ENCODE data around the gene TMEM248.
"Not testable (repeated sequence)": the region's sequence is repeated elsewhere in the genome, so short reads cannot be mapped to it uniquely, and the experiment has no call there.

The TMEM248 gene

DNA sequence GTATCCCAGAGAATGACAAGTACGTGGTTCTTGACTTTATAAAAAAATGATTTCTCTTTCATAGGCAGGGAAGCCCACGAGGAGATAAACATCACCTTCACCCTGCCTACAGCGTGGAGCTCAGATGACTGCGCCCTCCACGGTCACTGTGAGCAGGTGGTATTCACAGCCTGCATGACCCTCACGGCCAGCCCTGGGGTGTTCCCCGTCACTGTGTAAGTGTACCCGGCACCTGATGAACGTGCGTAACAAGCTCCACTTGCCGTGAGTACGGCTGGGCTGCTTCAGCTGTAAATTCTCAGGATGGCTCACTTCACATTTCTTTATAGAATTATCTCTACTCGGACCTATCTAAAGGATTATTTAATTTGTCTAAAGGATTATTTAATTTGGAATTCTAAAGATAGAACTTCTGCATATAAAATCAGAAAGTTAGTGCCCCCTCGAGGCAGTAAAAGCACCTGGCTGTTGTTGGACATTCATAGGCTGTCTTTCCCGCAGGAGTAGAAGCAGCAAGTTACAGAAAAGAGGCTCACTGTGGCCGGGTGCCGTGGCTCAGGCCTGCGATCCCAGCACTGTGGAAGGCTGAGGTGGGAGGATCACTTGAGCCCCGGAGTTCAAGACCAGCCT is 27.6 kb downstream of the TMEM248 start:
- DNase-seq (ENCODE audit: low read depth in 3 of 3, low spot score in 1 of 3), result no peak

DNA sequence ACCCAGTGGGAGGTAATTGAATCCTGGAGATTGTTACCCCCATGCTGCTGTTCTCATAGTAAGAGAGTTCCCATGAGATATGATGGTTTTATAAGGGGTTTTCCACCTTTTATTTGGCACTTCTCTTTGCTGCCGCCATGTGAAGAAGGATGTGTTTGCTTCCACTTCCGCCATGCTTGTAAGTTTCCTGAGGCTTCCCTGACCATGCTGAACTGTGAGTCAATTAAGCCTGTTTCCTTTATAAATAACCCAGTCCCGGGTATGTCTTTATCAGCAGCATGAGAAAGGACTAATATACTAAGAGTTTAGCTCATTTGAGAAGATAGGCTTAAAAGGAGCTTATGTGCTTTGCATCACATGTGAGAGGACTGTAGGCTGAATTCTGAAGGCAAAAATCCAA is 29.3 kb downstream of the TMEM248 start:
- no peak for DNase-seq (ENCODE audit: low read depth in 3 of 3, low spot score in 1 of 3)

DNA sequence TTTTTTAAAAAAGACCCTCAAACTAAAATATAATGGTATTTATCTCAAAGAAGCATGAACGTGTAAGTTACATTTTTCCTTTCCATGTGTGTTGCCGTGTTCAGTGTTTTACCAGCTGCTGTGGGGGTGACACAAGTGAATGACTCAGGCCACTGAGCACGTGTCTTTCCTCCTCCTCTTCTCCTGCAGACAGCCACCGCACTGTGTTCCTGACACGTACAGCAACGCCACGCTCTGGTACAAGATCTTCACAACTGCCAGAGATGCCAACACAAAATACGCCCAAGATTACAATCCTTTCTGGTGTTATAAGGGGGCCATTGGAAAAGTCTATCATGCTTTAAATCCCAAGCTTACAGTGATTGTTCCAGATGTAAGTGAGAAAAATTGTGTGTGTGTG is 29.7 kb downstream of the TMEM248 start:
- DNase-seq (ENCODE audit: low read depth in 3 of 3, low spot score in 1 of 3), result no peak

DNA sequence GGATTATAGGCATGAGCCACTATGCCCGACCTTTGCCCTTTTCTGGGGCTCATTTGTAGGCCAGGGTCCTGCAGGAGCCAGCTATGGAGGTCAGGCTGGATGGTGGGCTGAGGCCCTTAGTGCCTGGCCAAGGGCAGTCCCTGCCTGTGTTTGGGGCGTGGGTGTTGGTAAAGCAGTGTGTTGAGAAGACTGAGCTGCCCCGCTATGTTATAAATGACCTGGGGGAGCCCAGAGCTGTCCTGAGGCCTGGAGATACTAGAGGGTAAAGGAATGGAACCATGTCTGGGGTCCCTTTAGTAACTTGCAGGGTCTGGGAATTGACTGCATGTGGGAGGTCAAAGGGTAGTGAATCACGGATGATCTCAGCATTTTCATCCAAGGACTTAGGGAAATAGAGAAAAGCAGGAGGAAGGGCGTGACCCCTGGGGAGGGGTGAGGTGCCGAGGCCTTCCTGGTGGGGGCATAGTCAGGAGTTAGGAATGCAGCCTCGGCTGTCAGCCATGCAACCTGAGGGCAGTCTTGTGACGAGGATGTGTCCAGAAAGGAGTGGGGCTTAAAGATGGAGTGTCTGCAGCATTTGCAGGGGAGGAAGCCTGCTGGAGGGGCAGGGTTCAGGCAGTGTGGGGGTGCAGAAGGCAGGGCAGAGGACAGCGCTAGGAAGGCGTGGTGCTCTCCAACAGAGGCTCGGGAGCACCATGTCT is 31.5 kb downstream of the TMEM248 start:
- no peak for DNase-seq (ENCODE audit: low read depth in 3 of 3, low spot score in 1 of 3)

DNA sequence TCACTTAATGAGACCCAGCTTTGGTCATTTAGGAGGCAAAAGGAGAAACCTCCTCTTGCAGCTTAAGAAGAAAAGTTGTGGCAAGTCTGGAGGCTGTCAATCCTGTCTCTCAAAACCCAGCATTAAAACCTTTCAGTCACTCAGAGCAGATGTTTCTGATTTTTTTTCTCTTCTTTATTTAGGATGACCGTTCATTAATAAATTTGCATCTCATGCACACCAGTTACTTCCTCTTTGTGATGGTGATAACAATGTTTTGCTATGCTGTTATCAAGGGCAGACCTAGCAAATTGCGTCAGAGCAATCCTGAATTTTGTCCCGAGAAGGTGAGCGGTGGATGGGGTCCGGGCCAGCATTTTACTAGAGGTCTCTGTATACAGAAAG is 32.0 kb downstream of the TMEM248 start:
- DNase-seq (ENCODE audit: low read depth in 3 of 3, low spot score in 1 of 3), result no peak

DNA sequence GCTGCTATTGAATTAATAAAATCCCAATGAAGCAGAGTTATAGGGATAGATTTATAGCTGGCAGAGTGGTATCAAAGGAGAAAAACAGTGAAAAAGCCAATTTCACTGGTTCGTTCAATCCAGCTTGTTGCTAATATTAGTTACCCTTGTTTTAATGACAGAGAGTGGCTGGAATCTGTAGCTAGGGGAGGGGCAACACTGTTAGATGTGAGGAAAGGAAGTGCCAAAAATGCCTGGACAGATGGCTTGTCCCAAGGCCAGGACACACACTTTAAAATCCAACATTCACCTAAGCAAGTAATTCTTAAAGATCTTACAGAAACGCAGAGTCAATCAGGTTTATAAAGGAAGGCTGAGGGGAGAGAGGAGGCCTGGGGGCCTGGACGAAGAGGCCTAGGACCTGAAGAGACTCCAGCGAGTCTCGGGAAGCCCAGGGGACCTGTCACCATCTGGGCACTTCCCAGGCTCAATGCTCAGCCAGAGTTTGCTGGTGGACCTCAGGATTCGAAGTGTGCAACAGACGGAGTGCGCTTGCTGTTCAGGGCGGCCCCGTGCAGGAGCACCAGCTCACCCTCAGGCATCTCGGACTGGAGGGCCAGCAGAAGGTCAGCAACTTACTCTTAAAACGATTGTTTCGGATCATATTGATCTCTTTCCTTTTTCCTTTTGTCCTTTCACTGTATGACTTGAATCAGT is 36.7 kb downstream of the TMEM248 start:
- no peak for DNase-seq (ENCODE audit: low read depth in 3 of 3, low spot score in 1 of 3)

DNA sequence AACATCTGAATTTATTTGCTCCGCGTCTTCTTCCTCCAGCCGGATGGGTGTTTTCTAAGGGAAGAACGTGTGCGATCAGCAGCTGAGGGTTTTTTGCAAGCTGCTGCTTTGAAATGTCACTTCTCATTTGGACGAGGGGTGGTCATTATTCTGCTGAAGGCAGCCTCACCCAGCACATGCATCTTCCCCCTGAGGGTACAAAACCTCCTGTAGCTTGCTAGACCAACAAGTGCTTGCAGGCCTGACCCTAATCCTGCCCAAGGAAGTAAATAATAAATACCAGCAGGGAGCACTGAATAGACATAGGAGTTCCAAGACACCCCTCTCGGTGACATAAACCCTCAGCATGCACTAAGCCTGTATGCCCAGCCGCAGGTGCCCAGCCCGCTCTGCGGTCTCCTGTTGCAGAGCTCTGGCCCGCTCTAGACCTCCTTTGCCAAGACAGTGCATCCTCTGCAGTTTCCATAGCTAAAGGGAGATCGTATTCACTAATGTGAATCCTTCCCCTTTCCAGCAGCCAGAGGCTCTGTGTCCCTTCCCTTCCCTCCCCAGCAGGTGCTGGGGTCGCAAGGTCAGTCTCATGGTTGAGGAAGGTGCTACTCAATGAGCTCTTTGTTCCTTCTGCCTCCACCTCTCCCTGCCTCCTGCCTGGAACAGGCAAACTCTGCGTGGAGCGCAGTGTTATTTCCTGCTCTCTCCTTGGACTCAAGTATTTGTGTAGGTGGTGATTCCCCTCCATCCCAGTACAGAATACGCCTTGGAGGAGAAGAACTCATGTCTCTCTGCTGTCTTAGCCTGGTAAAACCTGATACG is 37.7 kb downstream of the TMEM248 start:
- DNase-seq (ENCODE audit: low read depth in 3 of 3, low spot score in 1 of 3), result no peak

DNA sequence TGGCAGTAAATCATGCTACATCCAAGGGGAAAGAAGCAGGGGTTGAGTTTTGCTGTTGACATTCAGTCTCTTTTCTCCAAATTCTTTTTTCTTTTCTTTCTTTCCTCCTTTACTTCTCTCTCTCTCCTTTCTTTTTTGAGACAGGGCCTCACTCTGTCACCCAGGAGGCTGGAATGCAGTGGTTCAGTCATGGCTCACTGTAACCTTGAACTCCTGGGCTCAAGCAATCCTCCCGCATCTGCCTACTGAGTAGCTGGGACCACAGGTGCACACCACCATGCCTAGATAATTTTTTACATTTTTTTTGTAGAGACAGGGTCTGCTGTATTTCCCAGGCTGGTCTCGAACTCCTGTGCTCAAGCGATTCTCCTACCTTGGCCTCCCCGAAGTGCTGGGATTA is 39.2 kb downstream of the TMEM248 start:
- DNase-seq (ENCODE audit: low read depth in 3 of 3, low spot score in 1 of 3), result no peak

DNA sequence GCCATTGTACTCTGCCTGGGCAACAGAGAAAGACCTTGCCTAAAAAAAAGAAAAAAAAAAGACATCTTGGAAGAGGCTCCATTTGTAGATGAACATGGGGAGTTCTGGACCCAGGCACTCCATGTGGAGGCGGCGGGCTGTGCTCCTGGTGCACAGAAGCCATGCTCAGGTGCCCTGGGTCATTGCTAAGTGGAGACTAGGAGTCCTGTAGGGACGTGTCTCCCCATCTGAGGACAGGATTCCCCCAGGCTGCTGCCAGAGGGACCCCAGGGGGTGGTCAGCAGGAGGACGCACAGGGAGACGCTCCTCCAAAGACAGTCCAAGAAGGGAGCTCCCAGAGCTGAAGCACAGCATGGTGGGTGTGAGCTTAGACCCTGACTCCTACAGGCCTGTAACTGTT is 40.1 kb downstream of the TMEM248 start:
- no peak for DNase-seq (ENCODE audit: low read depth in 3 of 3, low spot score in 1 of 3)

DNA sequence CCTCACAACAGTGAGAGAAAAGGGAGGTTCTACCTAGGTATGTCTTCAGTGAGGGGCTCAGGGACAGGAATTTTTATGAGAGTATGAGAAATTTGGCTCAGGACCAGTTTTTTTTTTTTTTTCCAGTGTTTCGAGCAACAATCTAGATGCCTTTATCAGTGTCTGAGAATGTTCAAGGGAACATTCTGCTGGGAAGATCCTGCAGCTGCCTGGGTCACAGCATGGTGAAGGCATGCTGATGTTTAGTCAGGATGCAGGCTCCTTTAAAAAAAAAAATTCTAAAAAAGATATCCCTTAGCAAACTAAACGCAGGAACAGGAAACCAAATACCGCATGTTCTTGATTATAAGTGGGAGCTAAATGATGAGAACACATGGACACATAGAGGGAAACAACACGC is 43.4 kb downstream of the TMEM248 start:
- DNase-seq (ENCODE audit: low read depth in 3 of 3, low spot score in 1 of 3), result no peak

DNA sequence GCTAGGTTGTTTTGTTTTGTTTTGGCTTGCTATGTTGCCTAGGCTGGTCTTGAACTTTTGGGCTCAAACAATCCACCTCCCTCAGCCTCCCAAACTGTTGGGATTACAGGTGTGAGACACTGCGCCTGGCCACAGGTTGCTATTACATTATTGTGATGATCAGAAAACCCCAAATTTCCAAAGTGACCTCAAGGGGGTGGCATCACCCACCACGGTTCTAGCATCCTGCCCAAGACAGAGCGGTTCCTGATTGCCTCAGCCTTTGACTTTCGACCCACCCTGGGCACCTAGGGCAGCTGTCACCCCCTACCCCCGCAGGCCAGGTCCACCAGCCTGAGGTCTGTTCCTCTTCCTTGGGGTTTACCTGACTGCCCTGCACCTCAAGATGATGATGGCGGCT is 46.0 kb downstream of the TMEM248 start:
- DNase-seq (ENCODE audit: low read depth in 3 of 3, low spot score in 1 of 3), result no peak

DNA sequence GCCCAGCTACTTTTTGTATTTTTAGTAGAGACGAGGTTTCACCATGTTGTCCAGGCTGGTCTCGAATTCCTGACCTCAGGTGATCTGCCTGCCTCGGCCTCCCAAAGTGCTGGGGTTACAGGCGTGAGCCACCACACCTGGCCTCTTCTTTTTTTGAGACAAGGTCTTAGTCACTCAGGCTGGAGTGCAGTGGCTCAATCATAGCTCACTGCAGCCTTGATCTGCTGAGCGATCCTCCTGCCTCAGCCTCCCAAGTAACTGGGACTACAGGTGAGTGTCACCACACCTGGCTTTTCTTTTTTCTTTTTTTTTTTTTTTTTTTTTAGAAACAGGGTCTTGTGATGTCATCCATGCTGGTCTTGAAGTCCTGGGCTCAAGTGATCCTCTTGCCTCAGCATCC is 48.0 kb downstream of the TMEM248 start:
- DNase-seq (ENCODE audit: low read depth in 3 of 3, low spot score in 1 of 3), result not testable (repeated sequence)

DNA sequence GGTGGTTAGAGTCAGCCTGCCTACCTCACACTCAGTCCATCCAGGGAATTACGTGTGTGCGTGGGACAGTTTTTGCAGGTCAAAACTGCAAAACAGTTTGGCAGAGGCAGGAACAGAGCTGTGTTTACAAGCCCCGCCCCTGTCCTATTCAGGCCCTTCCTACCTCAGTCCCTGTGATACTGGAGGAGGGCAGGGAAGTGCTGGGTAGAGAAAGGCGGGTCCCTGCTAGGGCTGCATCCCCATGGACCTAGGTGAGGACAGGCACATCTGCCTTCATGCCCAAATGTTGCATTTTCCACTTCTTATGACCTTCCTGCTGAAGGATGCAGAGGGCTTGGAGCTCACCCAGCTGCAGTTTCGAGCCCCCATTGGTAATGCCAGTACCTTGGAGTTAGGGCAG is 49.3 kb downstream of the TMEM248 start:
- no peak for DNase-seq (ENCODE audit: low read depth in 3 of 3, low spot score in 1 of 3)

DNA sequence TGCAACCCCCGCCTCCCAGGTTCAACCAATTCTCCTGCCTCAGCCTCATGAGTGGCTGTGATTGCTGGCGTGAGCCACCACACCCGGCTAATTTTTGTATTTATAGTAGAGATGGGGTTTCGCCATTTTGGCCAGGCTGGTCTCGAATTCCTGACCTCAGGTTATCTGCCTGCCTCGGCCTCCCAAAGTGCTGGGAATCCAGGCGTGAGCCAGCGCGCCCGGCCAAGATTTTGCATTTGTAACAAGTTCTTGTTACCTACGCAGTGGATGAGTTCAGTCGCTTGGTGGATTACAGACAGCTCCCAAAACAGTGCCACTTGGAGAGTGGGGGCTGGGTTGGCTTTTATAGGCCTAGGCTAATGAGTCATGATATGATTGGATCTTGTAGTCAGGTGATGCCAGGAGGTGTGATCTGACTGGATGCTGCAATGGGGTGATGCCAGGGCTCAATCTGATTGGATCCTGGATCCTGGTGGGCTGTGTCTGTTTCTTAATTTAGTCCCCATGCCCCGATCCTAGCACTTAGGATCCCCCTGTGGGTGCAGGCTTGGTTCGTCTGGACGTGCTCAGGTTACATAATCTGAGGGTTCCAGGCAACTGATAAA is 54.1 kb downstream of the TMEM248 start:
- DNase-seq (ENCODE audit: low read depth in 3 of 3, low spot score in 1 of 3), result no peak

DNA sequence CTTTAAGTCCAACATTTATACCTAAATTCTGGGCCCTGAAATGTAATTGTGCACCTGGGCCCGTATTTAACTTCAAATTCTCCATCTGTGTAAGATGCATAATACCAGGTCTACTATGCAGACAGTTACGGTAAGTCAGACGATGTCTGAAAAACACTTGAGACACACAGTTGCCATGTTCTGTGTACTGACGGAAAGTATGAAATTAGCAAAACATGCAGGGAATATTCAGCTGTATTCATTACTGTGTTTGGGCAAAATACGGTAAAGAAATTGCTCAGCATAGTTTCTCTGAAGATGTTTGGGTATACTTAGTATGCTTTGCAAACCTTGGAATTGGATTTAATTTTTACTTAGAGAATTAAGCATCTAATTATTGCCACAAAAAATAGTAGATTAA is 57.3 kb downstream of the TMEM248 start:
- not testable (repeated sequence) for DNase-seq (ENCODE audit: low read depth in 3 of 3, low spot score in 1 of 3)

DNA sequence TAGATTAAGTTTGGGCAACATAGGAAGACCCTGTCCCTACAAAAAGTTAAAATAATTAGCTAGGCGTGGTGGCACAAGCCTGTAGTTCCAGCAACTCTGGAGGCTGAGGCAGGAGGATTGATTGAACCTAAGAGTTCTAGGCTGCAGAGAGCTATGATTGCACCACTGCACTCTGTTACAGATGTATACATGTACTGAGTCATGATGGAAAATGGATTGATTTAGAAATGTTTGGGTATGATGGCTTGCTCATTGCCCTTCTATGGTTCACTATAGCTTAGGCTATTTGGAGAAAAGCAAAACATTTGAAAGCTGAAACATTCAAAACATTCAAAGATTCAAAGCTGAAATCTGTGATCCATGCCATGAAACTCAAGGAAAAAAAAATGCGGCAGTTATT is 58.0 kb downstream of the TMEM248 start:
- not testable (repeated sequence) for DNase-seq (ENCODE audit: low read depth in 3 of 3, low spot score in 1 of 3)

DNA sequence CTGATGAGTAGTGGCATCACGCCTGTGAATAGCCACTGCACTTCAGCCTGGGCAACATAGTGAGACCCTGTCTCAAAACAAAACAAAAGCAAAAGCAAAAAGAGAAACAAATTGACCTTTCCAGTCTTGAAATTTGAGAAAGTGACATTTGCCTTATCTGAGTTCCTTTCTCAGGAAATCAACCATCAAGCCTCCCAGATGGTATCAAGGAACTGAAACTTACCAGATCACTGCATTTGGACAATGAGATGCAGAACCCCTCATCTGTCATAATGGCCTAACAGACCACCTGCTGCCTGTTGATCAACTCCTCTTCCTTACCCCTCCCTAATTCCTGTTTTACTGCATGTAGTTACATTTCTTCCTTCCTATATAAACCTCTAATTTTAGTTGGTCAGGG is 59.3 kb downstream of the TMEM248 start:
- DNase-seq (ENCODE audit: low read depth in 3 of 3, low spot score in 1 of 3), result not testable (repeated sequence)

DNA sequence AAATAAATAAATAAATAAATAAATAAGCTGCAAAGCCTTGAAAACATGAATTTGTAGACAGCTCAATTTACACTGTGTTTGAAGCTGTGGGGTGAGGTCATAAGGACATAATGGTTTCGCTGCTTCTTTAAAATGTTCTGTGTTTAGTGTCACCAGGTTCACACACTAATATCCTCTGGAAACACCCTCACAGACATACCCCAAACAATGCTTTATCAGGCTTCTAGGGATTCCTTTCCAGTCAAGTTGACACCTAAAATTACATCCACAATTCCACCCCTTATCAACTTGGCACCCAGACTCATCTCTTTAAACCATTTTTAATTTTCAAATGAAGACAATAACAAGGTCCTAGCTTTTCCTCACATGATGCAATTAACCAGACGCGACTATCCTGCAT is 68.5 kb downstream of the TMEM248 start:
- not testable (repeated sequence) for DNase-seq (ENCODE audit: low read depth in 3 of 3, low spot score in 1 of 3)

DNA sequence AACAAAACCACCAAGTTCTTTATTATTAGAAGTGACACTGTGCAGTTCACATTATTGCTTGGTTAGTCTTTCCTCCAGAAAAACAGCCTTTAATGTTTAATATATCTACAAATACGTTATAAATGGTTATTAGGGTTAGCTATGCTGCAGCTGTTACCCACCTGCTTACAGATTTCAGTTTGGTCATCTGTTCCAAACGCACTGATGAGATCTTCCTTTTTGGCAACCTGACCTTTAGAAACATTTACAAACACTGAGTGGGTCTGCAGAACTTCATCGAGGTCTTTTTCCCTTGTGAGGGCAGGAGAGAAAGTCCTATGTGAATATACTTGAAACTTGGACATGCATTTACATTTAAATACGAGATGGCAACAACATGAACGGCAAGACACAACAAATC is 73.0 kb downstream of the TMEM248 start:
- not testable (repeated sequence) for DNase-seq (ENCODE audit: low read depth in 3 of 3, low spot score in 1 of 3)

DNA sequence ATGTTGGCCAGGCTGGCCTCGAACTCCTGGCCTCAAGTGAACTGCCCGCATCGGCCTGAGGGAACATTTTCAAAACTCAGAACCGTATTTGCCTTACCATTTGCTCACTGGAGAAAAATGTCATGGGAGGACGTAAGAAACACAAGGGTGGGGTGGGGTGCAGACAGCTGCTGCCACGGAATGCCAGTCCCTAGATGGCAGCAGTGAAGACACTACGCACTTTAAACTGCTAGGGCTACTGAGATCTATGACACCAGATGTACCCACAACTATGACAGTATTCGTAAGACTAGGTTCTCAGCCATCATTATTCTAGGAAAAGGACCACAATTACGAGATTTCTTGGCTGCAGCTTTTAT is 73.6 kb downstream of the TMEM248 start:
- DNase-seq (ENCODE audit: low read depth in 3 of 3, low spot score in 1 of 3), result peak; percentile 4 to 20 (median 5)

DNA sequence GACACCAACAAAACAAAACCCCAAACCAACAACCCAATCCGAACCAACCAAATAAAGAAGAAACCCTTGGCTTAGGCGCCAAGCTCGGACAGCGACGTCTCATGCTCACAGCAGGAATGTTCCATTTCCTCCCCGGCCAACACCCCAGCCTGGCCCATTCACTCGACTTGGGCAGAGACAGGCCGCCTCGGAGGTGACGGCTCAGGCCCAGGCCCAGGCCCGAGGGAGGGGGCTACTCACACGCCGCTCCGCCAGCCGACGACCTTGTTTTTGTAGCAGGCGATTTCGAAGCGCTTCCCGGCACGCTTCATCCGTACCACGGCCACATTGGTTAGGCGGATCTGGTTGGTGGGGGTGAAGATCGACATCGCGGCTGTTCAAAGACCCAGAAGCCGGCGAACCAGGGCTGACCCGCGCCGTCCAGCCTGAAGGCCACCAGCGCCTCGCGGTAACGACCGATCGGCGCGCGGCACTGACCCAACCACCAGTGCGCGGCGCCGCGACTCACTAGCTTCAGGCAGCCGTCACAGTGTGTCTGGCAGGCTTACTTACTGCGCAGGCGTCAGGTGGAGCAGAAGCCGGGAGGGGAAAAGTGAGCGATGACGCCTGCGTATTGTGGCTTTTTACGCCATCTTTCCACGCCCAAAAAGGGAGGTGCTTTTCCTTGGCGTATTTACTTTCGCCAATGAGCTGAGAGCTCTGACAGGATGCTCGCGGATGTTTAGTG is 74.2 kb downstream of the TMEM248 start, which contains the start of gene SBDS:
Gene SBDS (minus strand): TSS at position 537 of the 727 bp plus-strand sequence. CDS start 169 bp downstream, at position 368.
- DNase-seq (ENCODE audit: low read depth in 3 of 3, low spot score in 1 of 3), result peak; percentile 71 to 87 (median 83)

Measured in stimulated activated CD4-positive, alpha-beta T cell treated with anti-CD3 and anti-CD28 coated beads, TNF-alpha, amount 100 ng/mL, for 1 hour (primary cell).